Right atrium auricular region (tissue), 2 donors: ENCODE measurements around the gene CEND1. TPM values are rescaled to one million over a fixed set of nuclear protein-coding genes. Genes with fewer than 3 reads are reported as not detected.
"Not testable (repeated sequence)": the region's sequence is repeated elsewhere in the genome, so short reads cannot be mapped to it uniquely, and the experiment has no call there.

Experiments used
- DNase-seq: peaks from one replicate; pipeline ENCODE4 v3.0.0-alpha.2; 2019; ENCODE audit warnings: low spot score
- H3K27ac ChIP-seq, 2 donors: fragments of 200-600 bp; sonication (generic); 1 replicate in 1 of 2; 2 replicates in 1 of 2; pipeline ENCODE4 v1.5.1; 2016 to 2019
- H3K27me3 ChIP-seq, 2 donors: fragments of 200-600 bp; sonication (generic); one replicate each; pipeline versions ENCODE4 v1.5.1 to v1.6.0; 2017 to 2019
- H3K36me3 ChIP-seq: fragments of 200-600 bp; sonication (generic); one replicate; pipeline ENCODE4 v1.5.1; 2016
- H3K4me1 ChIP-seq, 2 donors: fragments of 200-600 bp; sonication (generic); one replicate each; pipeline versions ENCODE4 v1.5.1 to v1.6.0; 2017 to 2019
- H3K4me3 ChIP-seq, 2 donors: fragments of 200-600 bp; sonication (generic); 1 replicate in 1 of 2; 2 replicates in 1 of 2; pipeline ENCODE4 v1.5.1; 2017 to 2019; ENCODE audit warnings: mild to moderate bottlenecking in 1 of 2, moderate library complexity in 1 of 2
- H3K9me3 ChIP-seq, 2 donors: fragments of 200-600 bp; sonication (generic); one replicate each; pipeline ENCODE4 v1.5.1; 2019
- CTCF ChIP-seq, 2 donors: fragments of 200-600 bp; sonication (generic); IDR thresholded peaks; one replicate each; pipeline ENCODE4 v1.5.1; 2019; ENCODE audit warnings: antibody characterized with exemption in 2 of 2
- total RNA-seq, 2 donors: library from RNA; depleted of rRNA; stranded (reverse); fragments of >200 nt; gene quantifications; one replicate each; pipeline ENCODE4 v1.1.0, GENCODE V29; 2016

The CEND1 gene
- total RNA-seq, 2 donors from 2014 or later, result 1.1 TPM; not detected in 1

GRCh38 chr11:747158-748006 is 42.5 kb downstream of the CEND1 start, which contains the start of gene TALDO1:
TALDO1 (plus strand) TSS chr11:747464; CDS start chr11:747482, 18 bp downstream.
- peak in 1 of 2 donors; percentile 43 for TF ChIP-seq CTCF (IDR thresholded peaks at IDR 0.05)
- no peaks in the 10 kb centered on the region for H3K9me3 ChIP-seq
- H3K27me3 ChIP-seq, result no peaks in the 10 kb centered on the region
- H3K4me3 ChIP-seq, result peak within 1 kb of the TSS; percentile 67 to 97
- peaks cover 0 to 32% of the 10 kb centered on the region in 2 donors for H3K4me1 ChIP-seq
- no peaks in the 10 kb centered on the region for H3K36me3 ChIP-seq
- peak within 1 kb of the TSS; percentile 86 to 90 for H3K27ac ChIP-seq
- peak; percentile 88 for DNase-seq

GRCh38 chr11:746289-747157 is 43.4 kb downstream of the CEND1 start:
- Histone ChIP-seq H3K4me1 (peaks cover 0 to 32% of the 10 kb centered on the region in 2 donors), H3K27me3 (no peaks in the 10 kb centered on the region), H3K27ac (peak overlapping the region; percentile 86 to 90), H3K4me3 (peak overlapping the region; percentile 67 to 97), H3K36me3 (no peaks in the 10 kb centered on the region), H3K9me3 (no peaks in the 10 kb centered on the region)
- DNase-seq, result no peak
- TF ChIP-seq CTCF (IDR thresholded peaks at IDR 0.05), result no peak

- peaks cover 0 to 32% of the 10 kb centered on the region in 2 donors for H3K4me1 ChIP-seq
- H3K27ac ChIP-seq, result no peak overlapping the region
- DNase-seq, result no peak
- H3K9me3 ChIP-seq, result no peaks in the 10 kb centered on the region
- H3K4me3 ChIP-seq, result no peak overlapping the region
- no peak for TF ChIP-seq CTCF (IDR thresholded peaks at IDR 0.05)
- H3K36me3 ChIP-seq, result no peaks in the 10 kb centered on the region
- H3K27me3 ChIP-seq, result no peaks in the 10 kb centered on the region
These were observed 44.5 kb downstream of the CEND1 start for GRCh38 chr11:745428-745827.

GRCh38 chr11:742571-743201 is 47.2 kb downstream of the CEND1 start:
- Histone ChIP-seq H3K4me3 (no peak overlapping the region), H3K27ac (no peak overlapping the region)
- no peak for TF ChIP-seq CTCF (IDR thresholded peaks at IDR 0.05)

GRCh38 chr11:742156-742546 is 47.7 kb downstream of the CEND1 start:
- no peak for TF ChIP-seq CTCF (IDR thresholded peaks at IDR 0.05)
- no peak overlapping the region for H3K4me3 ChIP-seq
- H3K4me1 ChIP-seq, result peaks cover 0 to 10% of the 10 kb centered on the region in 2 donors
- DNase-seq, result no peak
- no peak overlapping the region for H3K27ac ChIP-seq
- H3K36me3 ChIP-seq, result no peaks in the 10 kb centered on the region
- no peaks in the 10 kb centered on the region for H3K27me3 ChIP-seq
- H3K9me3 ChIP-seq, result no peaks in the 10 kb centered on the region

More at GRCh38 chr11:742571-743201, 47.2 kb downstream of the CEND1 start:
- no peaks in the 10 kb centered on the region for H3K36me3 ChIP-seq
- no peaks in the 10 kb centered on the region for H3K27me3 ChIP-seq
- H3K4me1 ChIP-seq, result peaks cover 0 to 11% of the 10 kb centered on the region in 2 donors
- no peaks in the 10 kb centered on the region for H3K9me3 ChIP-seq
- no peak for DNase-seq

GRCh38 chr11:737899-738298 is 52.0 kb downstream of the CEND1 start:
- H3K9me3 ChIP-seq, H3K4me1 ChIP-seq, H3K27ac ChIP-seq, H3K36me3 ChIP-seq, H3K4me3 ChIP-seq, H3K27me3 ChIP-seq, DNase-seq: not testable (repeated sequence)
